Measurements from ENCODE around the gene TSHZ2. TPM values are rescaled to one million over a fixed set of nuclear protein-coding genes. Genes with fewer than 3 reads are reported as not detected.
A peak's percentile ranks its signal among the peaks of the same experiment; 100 is the strongest.

TSHZ2 gene
- total RNA-seq, 1 experiment from 2014 or later = 0.07 TPM

- peaks cover 8% of the 10 kb centered on the region for H3K27me3 Mint-ChIP-seq (ENCODE audit: low read depth)
- Histone ChIP-seq H3K14ac (ENCODE audit: insufficient read depth, low read length) (no peak overlapping the region), H4K91ac (ENCODE audit: insufficient read length, low read depth, low read length) (no peak overlapping the region), H3T11ph (ENCODE audit: low read length) (no peak overlapping the region), H3K9ac (ENCODE audit: extremely low read depth, insufficient read length, low read length) (no peak overlapping the region), H3K23ac (ENCODE audit: insufficient read length, low read depth, low read length) (no peak overlapping the region), H4K8ac (replicated peaks; ENCODE audit: insufficient read length, low read depth, low read length) (no peak overlapping the region), H3K4ac (ENCODE audit: low read depth, low read length) (no peak overlapping the region), H2AK5ac (ENCODE audit: insufficient read length, low read length) (no peak overlapping the region), H4K5ac (ENCODE audit: insufficient read length, low read depth, low read length) (no peak overlapping the region), H2BK20ac (ENCODE audit: low read depth, low read length, poor library complexity, severe bottlenecking) (no peak overlapping the region), H3K56ac (ENCODE audit: insufficient read length, low read depth, low read length) (no peak overlapping the region), H3K4me1 (ENCODE audit: insufficient read depth, low read length) (peaks cover 15% of the 10 kb centered on the region), H2BK15ac (ENCODE audit: low read depth, low read length) (no peak overlapping the region), H3K27ac (ENCODE audit: insufficient read length, low read depth, low read length) (no peak overlapping the region), H2BK120ac (ENCODE audit: low read depth, low read length, poor library complexity, severe bottlenecking) (no peak overlapping the region), H3K79me2 (ENCODE audit: insufficient read depth, low read length) (no peaks in the 10 kb centered on the region), H2BK5ac (ENCODE audit: insufficient read length, low read length) (no peak overlapping the region), H3K23me2 (ENCODE audit: insufficient read length, low read depth, low read length, poor library complexity, severe bottlenecking) (peaks cover 3% of the 10 kb centered on the region), H4K20me1 (ENCODE audit: control insufficient read depth, insufficient read depth, insufficient read length) (no peaks in the 10 kb centered on the region), H3K79me1 (ENCODE audit: insufficient read depth, low read depth, low read length, poor library complexity, severe bottlenecking) (no peaks in the 10 kb centered on the region), H3K4me2 (ENCODE audit: insufficient read depth, insufficient read length, low read length) (no peak overlapping the region), H2BK12ac (ENCODE audit: insufficient read length, low read depth, low read length) (no peak overlapping the region), H3K27me3 (ENCODE audit: insufficient read depth, low read length) (no peaks in the 10 kb centered on the region), H2AFZ (ENCODE audit: low read length) (no peak overlapping the region), H3K18ac (ENCODE audit: insufficient read length, low read depth, low read length) (no peak overlapping the region), H3K9me3 (ENCODE audit: control insufficient read depth, low read depth, low read length) (no peaks in the 10 kb centered on the region)
- no CpG with 5 or more reads among the region's 11 CpGs for WGBS (ENCODE audit: extremely low coverage, insufficient read length, low lambda C conversion rate)
- H3K27ac Mint-ChIP-seq = no peak overlapping the region
- no peaks in the 10 kb centered on the region; a peak in 1 of 7 replicates for H3K36me3 Mint-ChIP-seq (ENCODE audit: insufficient read depth in 1 of 3, low read depth in 3 of 3)
- peaks cover 50 to 51% of the 10 kb centered on the region in 2 experiments for H3K4me1 Mint-ChIP-seq
- DNase-seq = no peak
- TF ChIP-seq CTCF (conservative IDR thresholded peaks at IDR 0.05) = no peak
- peak overlapping the region in 1 of 2 experiments; percentile 9; a peak in 1 of 5 replicates for H3K4me3 Mint-ChIP-seq
- H3K9me3 Mint-ChIP-seq = peaks cover 0 to 4% of the 10 kb centered on the region in 2 experiments; a peak in 1 of 5 replicates
Measured at GRCh38 chr20:53284256-53284655, 312.1 kb downstream of the TSHZ2 start.

Measured in H9 (cell line).